Fibroblast of lung (primary cell): ENCODE results near the gene SLC6A7. TPM values are rescaled to one million over a fixed set of nuclear protein-coding genes. Genes with fewer than 3 reads are reported as not detected.

Experiments used
- DNase-seq, 2 donors: peaks; one replicate each; pipeline versions ENCODE4 v3.0.0 to v3.0.0-alpha.2; 2010; ENCODE audit warnings: low read depth in 2 of 2
- H2AFZ ChIP-seq: 2 replicates; pipeline ENCODE4 v1.5.1; 2012; ENCODE audit warnings: low read length, control low read depth, inconsistent platforms
- H3K27ac ChIP-seq: 2 replicates; pipeline ENCODE4 v1.5.1; 2011; ENCODE audit warnings: low read length, control low read depth; ENCODE audit not compliant: insufficient read depth
- H3K27me3 ChIP-seq: 2 replicates; pipeline ENCODE4 v1.5.1; 2011; ENCODE audit warnings: mild to moderate bottlenecking, low read length; ENCODE audit not compliant: control insufficient read depth, insufficient read depth
- H3K36me3 ChIP-seq: 2 replicates; pipeline ENCODE4 v1.5.1; 2011; ENCODE audit warnings: low read length; ENCODE audit not compliant: control insufficient read depth, insufficient read depth
- H3K4me1 ChIP-seq: 2 replicates; pipeline ENCODE4 v1.5.1; 2011; ENCODE audit warnings: low read length; ENCODE audit not compliant: control insufficient read depth, insufficient read depth; ENCODE audit errors: extremely low read depth
- H3K4me2 ChIP-seq: 2 replicates; pipeline ENCODE4 v1.5.1; 2011; ENCODE audit warnings: low read length, control low read depth; ENCODE audit not compliant: insufficient read depth; ENCODE audit errors: extremely low read depth
- H3K4me3 ChIP-seq, 4 experiments: fragments of 200-600 bp in 1 of 4; sonication (generic) in 1 of 4; replicated peaks in 1 of 4; 2 replicates each; pipeline ENCODE4 v1.5.1; 2011 to 2016; ENCODE audit warnings: low read length in 4 of 4, low read depth in 3 of 4, mild to moderate bottlenecking in 3 of 4, control low read depth in 2 of 4, inconsistent platforms in 1 of 4, mixed read lengths in 1 of 4; ENCODE audit not compliant: insufficient read depth in 1 of 4; ENCODE audit errors: control extremely low read depth in 1 of 4
- H3K79me2 ChIP-seq: 2 replicates; pipeline ENCODE4 v1.5.1; 2012; ENCODE audit warnings: mild to moderate bottlenecking, low read length, inconsistent platforms; ENCODE audit not compliant: control insufficient read depth, insufficient read depth
- H3K9ac ChIP-seq: 2 replicates; pipeline ENCODE4 v1.5.1; 2011; ENCODE audit warnings: mild to moderate bottlenecking, low read length, control low read depth; ENCODE audit not compliant: insufficient read depth
- H3K9me3 ChIP-seq: 2 replicates; pipeline ENCODE4 v1.5.1; 2012; ENCODE audit warnings: low read depth, low read length; ENCODE audit not compliant: control insufficient read depth, insufficient read depth
- H4K20me1 ChIP-seq: 2 replicates; pipeline ENCODE4 v1.5.1; 2011; ENCODE audit warnings: low read length; ENCODE audit not compliant: control insufficient read depth, insufficient read depth; ENCODE audit errors: extremely low read depth
- EZH2 ChIP-seq: IDR thresholded peaks from 2 replicates; pipeline ENCODE4 v1.5.1; 2012; ENCODE audit warnings: low read length, control low read depth, mild to moderate bottlenecking; ENCODE audit errors: missing control alignments
- polyA plus RNA-seq, 2 donors: library from polyadenylated mRNA; depleted of rRNA in 1 of 2; stranded (reverse) in 1 of 2; unstranded in 1 of 2; fragments of >200 nt; gene quantifications; 2 replicates each; pipeline ENCODE4 v1.2.1, GENCODE V29; 2011 to 2012; ENCODE audit warnings: missing spikeins in 1 of 2
- total RNA-seq: library from RNA; depleted of rRNA; stranded (reverse); fragments of >200 nt; gene quantifications from 2 replicates; pipeline ENCODE4 v1.2.1, GENCODE V29; 2014
- TF ChIP-seq, protein P1 (sequence below), 2 donors: IDR thresholded peaks in 1 of 2; conservative IDR thresholded peaks in 1 of 2; 1 replicate in 1 of 2; 2 replicates in 1 of 2; pipeline ENCODE4 v1.5.1; 2011 to 2012; ENCODE audit warnings: low read length in 2 of 2, control low read depth in 1 of 2, inconsistent platforms in 1 of 2, low read depth in 1 of 2, mild to moderate bottlenecking in 1 of 2

SLC6A7 gene
- total and polyA plus RNA-seq, 2 donors (not counting 1 experiment from before 2014, with no cell fraction given) = 0.02 TPM; not detected in 1

GRCh38 chr5:150254774-150255173 is 64.9 kb downstream of the SLC6A7 start:
- Histone ChIP-seq H4K20me1 (no peaks in the 10 kb centered on the region), H3K4me2 (no peak overlapping the region), H2AFZ (no peak overlapping the region), H3K9ac (no peak overlapping the region), H3K27me3 (peaks cover 2% of the 10 kb centered on the region), H3K4me3 (no peak overlapping the region), H3K4me1 (no peaks in the 10 kb centered on the region), H3K9me3 (no peaks in the 10 kb centered on the region), H3K79me2 (no peaks in the 10 kb centered on the region), H3K27ac (no peak overlapping the region), H3K36me3 (no peaks in the 10 kb centered on the region)
- TF ChIP-seq EZH2 = no peak
- TF ChIP-seq, protein P1, sequence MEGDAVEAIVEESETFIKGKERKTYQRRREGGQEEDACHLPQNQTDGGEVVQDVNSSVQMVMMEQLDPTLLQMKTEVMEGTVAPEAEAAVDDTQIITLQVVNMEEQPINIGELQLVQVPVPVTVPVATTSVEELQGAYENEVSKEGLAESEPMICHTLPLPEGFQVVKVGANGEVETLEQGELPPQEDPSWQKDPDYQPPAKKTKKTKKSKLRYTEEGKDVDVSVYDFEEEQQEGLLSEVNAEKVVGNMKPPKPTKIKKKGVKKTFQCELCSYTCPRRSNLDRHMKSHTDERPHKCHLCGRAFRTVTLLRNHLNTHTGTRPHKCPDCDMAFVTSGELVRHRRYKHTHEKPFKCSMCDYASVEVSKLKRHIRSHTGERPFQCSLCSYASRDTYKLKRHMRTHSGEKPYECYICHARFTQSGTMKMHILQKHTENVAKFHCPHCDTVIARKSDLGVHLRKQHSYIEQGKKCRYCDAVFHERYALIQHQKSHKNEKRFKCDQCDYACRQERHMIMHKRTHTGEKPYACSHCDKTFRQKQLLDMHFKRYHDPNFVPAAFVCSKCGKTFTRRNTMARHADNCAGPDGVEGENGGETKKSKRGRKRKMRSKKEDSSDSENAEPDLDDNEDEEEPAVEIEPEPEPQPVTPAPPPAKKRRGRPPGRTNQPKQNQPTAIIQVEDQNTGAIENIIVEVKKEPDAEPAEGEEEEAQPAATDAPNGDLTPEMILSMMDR (conservative IDR thresholded peaks at IDR 0.05 in 1 of 2, IDR thresholded peaks at IDR 0.05 in 1 of 2; ENCODE audit: low read depth in 1 of 2, low read length in 2 of 2) = no peak
- no peak for DNase-seq

GRCh38 chr5:150255659-150256409 is 66.0 kb downstream of the SLC6A7 start:
- H3K4me2 ChIP-seq = no peak overlapping the region
- H3K9me3 ChIP-seq = no peaks in the 10 kb centered on the region
- H2AFZ ChIP-seq = no peak overlapping the region
- no peak overlapping the region for H3K4me3 ChIP-seq
- no peaks in the 10 kb centered on the region for H3K4me1 ChIP-seq
- H3K9ac ChIP-seq = no peak overlapping the region
- H4K20me1 ChIP-seq = no peaks in the 10 kb centered on the region
- H3K36me3 ChIP-seq = no peaks in the 10 kb centered on the region
- peak in 1 of 2 donors; percentile 17 for DNase-seq
- H3K79me2 ChIP-seq = no peaks in the 10 kb centered on the region
- TF ChIP-seq EZH2 = no peak
- TF ChIP-seq, protein P1 (conservative IDR thresholded peaks at IDR 0.05 in 1 of 2, IDR thresholded peaks at IDR 0.05 in 1 of 2; ENCODE audit: low read depth in 1 of 2, low read length in 2 of 2) = no peak
- no peak overlapping the region for H3K27ac ChIP-seq
- H3K27me3 ChIP-seq = peaks cover 2% of the 10 kb centered on the region

- Histone ChIP-seq H3K27ac (no peak overlapping the region), H3K4me2 (no peak overlapping the region), H3K27me3 (peaks cover 2% of the 10 kb centered on the region), H3K36me3 (no peaks in the 10 kb centered on the region), H2AFZ (no peak overlapping the region), H4K20me1 (no peaks in the 10 kb centered on the region), H3K4me1 (peaks cover 6% of the 10 kb centered on the region), H3K79me2 (no peaks in the 10 kb centered on the region), H3K9ac (no peak overlapping the region), H3K4me3 (no peak overlapping the region), H3K9me3 (no peaks in the 10 kb centered on the region)
- TF ChIP-seq, protein P1 (conservative IDR thresholded peaks at IDR 0.05 in 1 of 2, IDR thresholded peaks at IDR 0.05 in 1 of 2; ENCODE audit: low read depth in 1 of 2, low read length in 2 of 2) = peak in 1 of 2 donors; percentile 9
- no peak for TF ChIP-seq EZH2
- DNase-seq = no peak
Observed at GRCh38 chr5:150256410-150257064, 66.7 kb downstream of the SLC6A7 start.
